ENCODE results near the gene TESK2. TPM values are rescaled to one million over a fixed set of nuclear protein-coding genes. Genes with fewer than 3 reads are reported as not detected.
"Not testable (repeated sequence)": the region's sequence is repeated elsewhere in the genome, so short reads cannot be mapped to it uniquely, and the experiment has no call there.

TESK2 gene
- total RNA-seq, 1 experiment from 2014 or later = 5.0 TPM

DNA sequence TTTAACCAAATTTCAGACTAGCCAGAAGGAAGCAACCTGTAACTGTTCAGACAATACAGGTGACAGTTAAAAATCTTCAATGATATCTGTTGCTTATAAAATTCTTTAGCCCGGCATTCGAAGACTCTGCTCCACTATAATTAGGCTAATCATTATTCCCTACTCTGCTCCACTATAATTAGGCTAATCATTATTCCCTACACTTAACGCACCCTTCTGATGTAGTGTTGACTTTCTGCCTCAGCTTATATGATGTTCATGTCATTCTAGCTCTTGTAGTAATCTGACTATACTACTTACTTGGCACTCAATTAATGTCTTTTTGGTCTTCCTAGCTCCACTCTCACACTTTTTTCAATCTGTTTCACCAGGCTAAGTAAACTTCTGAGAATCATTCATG, 13.3 kb downstream of the TESK2 start:
- ChIA-PET POLR2A (no interaction called here), RAD21 (ENCODE audit: low non-redundant PET in 1 of 2, low total read pairs in 2 of 2, uncharacterized antibody in 2 of 2, unreplicated experiment in 2 of 2) (no interaction called here), CTCF (no interaction called here)
- no peaks in the 10 kb centered on the region for H3K9me3 ChIP-seq (ENCODE audit: control insufficient read depth in 1 of 2, insufficient read depth in 1 of 2, low read depth in 1 of 2, low read length in 2 of 2)
- H3K9ac ChIP-seq (ENCODE audit: low read length) = no peak overlapping the region
- H3K4me2 ChIP-seq (ENCODE audit: low read length) = no peak overlapping the region
- TF ChIP-seq, protein P1, sequence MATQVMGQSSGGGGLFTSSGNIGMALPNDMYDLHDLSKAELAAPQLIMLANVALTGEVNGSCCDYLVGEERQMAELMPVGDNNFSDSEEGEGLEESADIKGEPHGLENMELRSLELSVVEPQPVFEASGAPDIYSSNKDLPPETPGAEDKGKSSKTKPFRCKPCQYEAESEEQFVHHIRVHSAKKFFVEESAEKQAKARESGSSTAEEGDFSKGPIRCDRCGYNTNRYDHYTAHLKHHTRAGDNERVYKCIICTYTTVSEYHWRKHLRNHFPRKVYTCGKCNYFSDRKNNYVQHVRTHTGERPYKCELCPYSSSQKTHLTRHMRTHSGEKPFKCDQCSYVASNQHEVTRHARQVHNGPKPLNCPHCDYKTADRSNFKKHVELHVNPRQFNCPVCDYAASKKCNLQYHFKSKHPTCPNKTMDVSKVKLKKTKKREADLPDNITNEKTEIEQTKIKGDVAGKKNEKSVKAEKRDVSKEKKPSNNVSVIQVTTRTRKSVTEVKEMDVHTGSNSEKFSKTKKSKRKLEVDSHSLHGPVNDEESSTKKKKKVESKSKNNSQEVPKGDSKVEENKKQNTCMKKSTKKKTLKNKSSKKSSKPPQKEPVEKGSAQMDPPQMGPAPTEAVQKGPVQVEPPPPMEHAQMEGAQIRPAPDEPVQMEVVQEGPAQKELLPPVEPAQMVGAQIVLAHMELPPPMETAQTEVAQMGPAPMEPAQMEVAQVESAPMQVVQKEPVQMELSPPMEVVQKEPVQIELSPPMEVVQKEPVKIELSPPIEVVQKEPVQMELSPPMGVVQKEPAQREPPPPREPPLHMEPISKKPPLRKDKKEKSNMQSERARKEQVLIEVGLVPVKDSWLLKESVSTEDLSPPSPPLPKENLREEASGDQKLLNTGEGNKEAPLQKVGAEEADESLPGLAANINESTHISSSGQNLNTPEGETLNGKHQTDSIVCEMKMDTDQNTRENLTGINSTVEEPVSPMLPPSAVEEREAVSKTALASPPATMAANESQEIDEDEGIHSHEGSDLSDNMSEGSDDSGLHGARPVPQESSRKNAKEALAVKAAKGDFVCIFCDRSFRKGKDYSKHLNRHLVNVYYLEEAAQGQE (IDR thresholded peaks at IDR 0.05; ENCODE audit: low read depth) = no peak
- no peak for TF ChIP-seq ZNF274 (IDR thresholded peaks at IDR 0.05; ENCODE audit: low read depth, low read length)
- no peak for TF ChIP-seq RAD21 (IDR thresholded peaks at IDR 0.05; ENCODE audit: low read depth)
- TF ChIP-seq FOSL1 (IDR thresholded peaks at IDR 0.05; ENCODE audit: low read depth) = no peak
- no peak for TF ChIP-seq POLR2AphosphoS5 (IDR thresholded peaks at IDR 0.05; ENCODE audit: low read depth, low read length)
- TF ChIP-seq, protein P2, sequence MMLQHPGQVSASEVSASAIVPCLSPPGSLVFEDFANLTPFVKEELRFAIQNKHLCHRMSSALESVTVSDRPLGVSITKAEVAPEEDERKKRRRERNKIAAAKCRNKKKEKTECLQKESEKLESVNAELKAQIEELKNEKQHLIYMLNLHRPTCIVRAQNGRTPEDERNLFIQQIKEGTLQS (IDR thresholded peaks at IDR 0.05) = no peak
- TF ChIP-seq, protein P3, sequence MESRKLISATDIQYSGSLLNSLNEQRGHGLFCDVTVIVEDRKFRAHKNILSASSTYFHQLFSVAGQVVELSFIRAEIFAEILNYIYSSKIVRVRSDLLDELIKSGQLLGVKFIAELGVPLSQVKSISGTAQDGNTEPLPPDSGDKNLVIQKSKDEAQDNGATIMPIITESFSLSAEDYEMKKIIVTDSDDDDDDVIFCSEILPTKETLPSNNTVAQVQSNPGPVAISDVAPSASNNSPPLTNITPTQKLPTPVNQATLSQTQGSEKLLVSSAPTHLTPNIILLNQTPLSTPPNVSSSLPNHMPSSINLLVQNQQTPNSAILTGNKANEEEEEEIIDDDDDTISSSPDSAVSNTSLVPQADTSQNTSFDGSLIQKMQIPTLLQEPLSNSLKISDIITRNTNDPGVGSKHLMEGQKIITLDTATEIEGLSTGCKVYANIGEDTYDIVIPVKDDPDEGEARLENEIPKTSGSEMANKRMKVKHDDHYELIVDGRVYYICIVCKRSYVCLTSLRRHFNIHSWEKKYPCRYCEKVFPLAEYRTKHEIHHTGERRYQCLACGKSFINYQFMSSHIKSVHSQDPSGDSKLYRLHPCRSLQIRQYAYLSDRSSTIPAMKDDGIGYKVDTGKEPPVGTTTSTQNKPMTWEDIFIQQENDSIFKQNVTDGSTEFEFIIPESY (IDR thresholded peaks at IDR 0.05; ENCODE audit: extremely low read depth, insufficient replicate concordance, low read length) = no peak
- no peak for TF ChIP-seq SIN3A (IDR thresholded peaks at IDR 0.05; ENCODE audit: low read depth)
- TF ChIP-seq EZH2 (IDR thresholded peaks at IDR 0.05) = no peak
- no peak for TF ChIP-seq CBX3 (IDR thresholded peaks at IDR 0.05; ENCODE audit: low read depth)
- no peak for TF ChIP-seq EZH2phosphoT487 (IDR thresholded peaks at IDR 0.05; ENCODE audit: borderline replicate concordance)
- no peak for TF ChIP-seq EGR1 (IDR thresholded peaks at IDR 0.05; ENCODE audit: low read depth)
- H3K4me3 ChIP-seq (replicated peaks in 1 of 2; ENCODE audit: low read depth in 1 of 2, low read length in 2 of 2) = no peak overlapping the region
- ATAC-seq = no peak
- H3K9me2 ChIP-seq (ENCODE audit: insufficient read depth) = no peaks in the 10 kb centered on the region
- H3K79me2 ChIP-seq (ENCODE audit: insufficient read depth, low read length) = no peaks in the 10 kb centered on the region
- no peaks in the 10 kb centered on the region for H3K36me3 ChIP-seq (ENCODE audit: control insufficient read depth in 1 of 2, insufficient read depth in 2 of 2, low read length in 2 of 2)
- BruUV-seq (replicated peaks) = no TSS peak
- no peak overlapping the region for H3K27ac ChIP-seq (ENCODE audit: low read depth, low read length)
- no peaks in the 10 kb centered on the region for H3K4me1 ChIP-seq (ENCODE audit: control insufficient read depth in 1 of 2, insufficient read depth in 2 of 2, low read length in 2 of 2)
- H2AFZ ChIP-seq (ENCODE audit: low read depth, low read length, poor library complexity, severe bottlenecking) = no peak overlapping the region
- intact Hi-C loops (cut with micrococcal nuclease) = no loop called here
- no peak for DNase-seq (ENCODE audit: low read depth, low spot score)
- H3K27me3 ChIP-seq (ENCODE audit: insufficient read depth, low read length) = no peaks in the 10 kb centered on the region
- H4K20me1 ChIP-seq (ENCODE audit: insufficient read depth) = no peaks in the 10 kb centered on the region

DNA sequence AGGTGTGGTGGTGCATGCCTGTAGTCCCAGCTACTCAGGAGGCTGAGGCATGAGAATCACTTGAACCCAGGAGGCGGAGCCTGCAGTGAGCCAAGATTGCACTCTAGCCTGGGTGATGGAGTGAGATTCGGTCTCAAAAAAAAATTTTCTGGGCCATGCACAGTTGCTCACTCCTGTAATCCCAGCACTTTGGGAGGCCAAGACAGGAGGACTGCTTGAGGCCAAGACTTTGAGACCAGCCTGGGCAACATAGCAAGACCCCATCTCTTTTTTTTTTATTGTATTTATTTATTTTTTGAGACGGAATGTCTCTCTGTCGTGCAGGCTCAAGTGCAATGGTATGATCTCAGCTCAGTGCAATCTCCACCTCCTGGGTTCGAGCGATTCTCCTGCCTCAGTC, 16.8 kb downstream of the TESK2 start:
- CTCF ChIA-PET; H3K9me2 ChIP-seq (ENCODE audit: insufficient read depth); H3K9me3 ChIP-seq (ENCODE audit: control insufficient read depth in 1 of 2, insufficient read depth in 1 of 2, low read depth in 1 of 2, low read length in 2 of 2); H3K36me3 ChIP-seq (ENCODE audit: control insufficient read depth in 1 of 2, insufficient read depth in 2 of 2, low read length in 2 of 2); H4K20me1 ChIP-seq (ENCODE audit: insufficient read depth); H3K4me3 ChIP-seq (replicated peaks in 1 of 2; ENCODE audit: low read depth in 1 of 2, low read length in 2 of 2); BruUV-seq (replicated peaks); POLR2A ChIA-PET; H2AFZ ChIP-seq (ENCODE audit: low read depth, low read length, poor library complexity, severe bottlenecking); DNase-seq (ENCODE audit: low read depth, low spot score); ATAC-seq; H3K4me1 ChIP-seq (ENCODE audit: control insufficient read depth in 1 of 2, insufficient read depth in 2 of 2, low read length in 2 of 2); H3K79me2 ChIP-seq (ENCODE audit: insufficient read depth, low read length); RAD21 ChIA-PET (ENCODE audit: low non-redundant PET in 1 of 2, low total read pairs in 2 of 2, uncharacterized antibody in 2 of 2, unreplicated experiment in 2 of 2); H3K27ac ChIP-seq (ENCODE audit: low read depth, low read length); H3K9ac ChIP-seq (ENCODE audit: low read length); H3K27me3 ChIP-seq (ENCODE audit: insufficient read depth, low read length); H3K4me2 ChIP-seq (ENCODE audit: low read length); intact Hi-C loops (cut with micrococcal nuclease): not testable (repeated sequence)
